Naive thymus-derived CD4-positive, alpha-beta T cell (primary cell): Measurements from ENCODE around the gene ZNF827. TPM values are rescaled to one million over a fixed set of nuclear protein-coding genes. Genes with fewer than 3 reads are reported as not detected.

Source experiments
- ATAC-seq: fragments of 150-1000 bp; cut with Tn5 transposase; 2 replicates; pipeline ENCODE4 v1.10.0; 2021; ENCODE audit warnings: mild to moderate bottlenecking, moderate library complexity
- CTCF ChIA-PET: fragments of 350-600 bp; sonication (Branson Sonifier 250); formaldehyde crosslinking; loops from one replicate; lab custom pipeline; 2021; ENCODE audit warnings: antibody characterized with exemption; lab: Charles Lee
- POLR2A ChIA-PET: fragments of 350-600 bp; sonication (Branson Sonifier 250); formaldehyde crosslinking; loops from one replicate; lab custom pipeline; 2021; ENCODE audit warnings: antibody characterized with exemption, inconsistent platforms; lab: Charles Lee
- DNase-seq, 9 donors: peaks; one replicate each; pipeline versions ENCODE4 v3.0.0 to v3.0.0-alpha.2; 2020 to 2022; ENCODE audit warnings: mixed read lengths in 1 of 9
- H3K27ac ChIP-seq: one replicate; pipeline ENCODE4 v1.7.0; 2013; ENCODE audit warnings: mild to moderate bottlenecking, low read depth, low read length, moderate library complexity
- H3K27me3 ChIP-seq, 2 donors: one replicate each; pipeline ENCODE4 v1.7.0; 2013; ENCODE audit warnings: low read length in 2 of 2, mild to moderate bottlenecking in 2 of 2, moderate library complexity in 2 of 2; ENCODE audit not compliant: control insufficient read depth in 2 of 2, insufficient read depth in 2 of 2
- H3K36me3 ChIP-seq, 3 experiments: 1 replicate in 2 of 3; 2 replicates in 1 of 3; pipeline ENCODE4 v1.7.0; 2013; ENCODE audit warnings: low read length in 3 of 3, mild to moderate bottlenecking in 3 of 3, moderate library complexity in 1 of 3; ENCODE audit not compliant: insufficient read depth in 3 of 3, control insufficient read depth in 2 of 3
- H3K4me1 ChIP-seq, 2 donors: one replicate each; pipeline ENCODE4 v1.7.0; 2013; ENCODE audit warnings: low read length in 2 of 2, mild to moderate bottlenecking in 2 of 2, moderate library complexity in 1 of 2; ENCODE audit not compliant: control insufficient read depth in 2 of 2, insufficient read depth in 2 of 2
- H3K4me3 ChIP-seq: 2 replicates; pipeline ENCODE4 v1.7.0; 2013; ENCODE audit warnings: mild to moderate bottlenecking, low read length
- H3K9me3 ChIP-seq, 3 experiments: 1 replicate in 2 of 3; 2 replicates in 1 of 3; pipeline ENCODE4 v1.7.0; 2013; ENCODE audit warnings: low read length in 3 of 3; ENCODE audit not compliant: control insufficient read depth in 2 of 3
- H3K27ac Mint-ChIP-seq, 9 donors: one replicate each; pipeline ENCODE4 v1.8.0; 2020 to 2022; ENCODE audit warnings: mixed read lengths in 9 of 9, mild to moderate bottlenecking in 8 of 9, moderate library complexity in 5 of 9, inconsistent platforms in 2 of 9
- H3K27me3 Mint-ChIP-seq, 5 donors: one replicate each; pipeline ENCODE4 v1.8.0; 2021 to 2022; ENCODE audit warnings: mixed read lengths in 5 of 5, mild to moderate bottlenecking in 1 of 5
- H3K36me3 Mint-ChIP-seq, 5 donors: one replicate each; pipeline ENCODE4 v1.8.0; 2020 to 2022; ENCODE audit warnings: mixed read lengths in 5 of 5, mild to moderate bottlenecking in 3 of 5, inconsistent platforms in 1 of 5
- H3K4me1 Mint-ChIP-seq, 7 donors: one replicate each; pipeline ENCODE4 v1.8.0; 2020 to 2022; ENCODE audit warnings: mixed read lengths in 7 of 7, mild to moderate bottlenecking in 3 of 7, inconsistent platforms in 1 of 7
- H3K4me3 Mint-ChIP-seq, 10 donors: one replicate each; pipeline ENCODE4 v1.8.0; 2020 to 2022; ENCODE audit warnings: mild to moderate bottlenecking in 10 of 10, mixed read lengths in 10 of 10, moderate library complexity in 6 of 10, inconsistent platforms in 2 of 10
- H3K9me3 Mint-ChIP-seq, 11 donors: one replicate each; pipeline ENCODE4 v1.8.0; 2020 to 2022; ENCODE audit warnings: mixed read lengths in 11 of 11, mild to moderate bottlenecking in 4 of 11, inconsistent platforms in 1 of 11, moderate library complexity in 1 of 11
- intact Hi-C, 2 donors: fragments of 100-400 bp; cut with micrococcal nuclease; formaldehyde crosslinking; loops; one replicate each; pipeline ENCODE4 v1.15.1; 2023
- polyA plus RNA-seq, 2 donors: library from polyadenylated mRNA; unstranded; fragments of 300-500 nt; fragmentation: Illumina TruSeq; gene quantifications; one replicate each; pipeline ENCODE4 v1.2.3, GENCODE V29; 2021
- total RNA-seq, 6 experiments: library from RNA in 5 of 6; stranded (reverse) in 5 of 6; gene quantifications; 1 replicate in 5 of 6; 2 replicates in 1 of 6; pipeline ENCODE4 v1.2.3 and lab custom pipeline; 2021 to 2026

Gene ZNF827
- total and polyA plus RNA-seq, 7 experiments from 2014 or later, result 2.3 to 32.2 (median 21.7) TPM

DNA sequence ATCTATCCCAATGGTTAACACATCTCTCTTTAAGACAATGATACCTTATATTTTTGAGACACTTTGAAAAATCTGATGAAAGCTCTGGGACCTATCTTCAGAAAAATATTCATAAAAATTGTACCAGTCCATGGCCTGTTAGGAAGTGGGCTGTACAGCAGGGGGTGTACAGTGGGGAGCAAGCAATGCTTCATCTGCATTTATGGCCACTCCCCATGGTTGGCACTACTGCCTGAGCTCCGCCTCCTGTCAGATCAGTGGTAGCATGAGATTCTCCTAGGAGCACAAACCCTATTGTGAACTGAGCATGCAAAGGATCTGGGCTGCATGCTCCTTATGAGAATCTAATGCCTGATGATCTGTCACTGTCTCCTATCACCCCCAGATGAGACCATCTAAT lies 216.1 kb downstream of the ZNF827 start:
- no peaks in the 10 kb centered on the region for H3K36me3 ChIP-seq
- Mint-ChIP-seq H3K27ac (no peak overlapping the region), H3K4me1 (peaks cover 0 to 15% (median 6%) of the 10 kb centered on the region in 7 donors), H3K4me3 (no peak overlapping the region), H3K27me3 (peaks cover 10 to 35% (median 16%) of the 10 kb centered on the region in 5 donors), H3K9me3 (peaks cover 0 to 8% (median 0%) of the 10 kb centered on the region in 11 donors), H3K36me3 (peaks cover 0 to 9% (median 0%) of the 10 kb centered on the region in 5 donors)
- H3K9me3 ChIP-seq, result no peaks in the 10 kb centered on the region
- no peak overlapping the region for H3K4me3 ChIP-seq
- ChIA-PET POLR2A (no interaction called here), CTCF (no interaction called here)
- H3K4me1 ChIP-seq, result no peaks in the 10 kb centered on the region
- no peaks in the 10 kb centered on the region for H3K27me3 ChIP-seq
- ATAC-seq (peak; percentile 46), DNase-seq (no peak)
- H3K27ac ChIP-seq, result no peak overlapping the region
- intact Hi-C loops, result no loop called here

DNA sequence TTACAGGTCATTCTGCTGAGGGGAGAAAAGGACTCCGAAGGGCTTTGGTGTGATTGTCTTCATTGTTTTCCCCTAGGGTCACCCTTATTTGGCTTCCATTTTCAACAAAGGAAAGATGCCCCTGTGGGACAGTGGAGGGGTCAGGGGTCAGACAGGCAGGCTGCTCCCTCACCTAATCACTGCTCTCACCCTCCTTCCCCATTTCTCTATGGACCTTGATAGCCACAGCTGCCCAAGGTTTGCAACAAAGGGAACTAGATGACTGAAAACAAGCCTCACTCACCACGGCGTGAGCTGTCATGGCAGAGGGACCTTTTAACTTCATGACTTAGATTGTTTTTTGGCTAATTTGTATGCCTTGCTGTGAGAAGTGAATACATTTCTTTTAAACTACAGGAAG lies 218.0 kb downstream of the ZNF827 start:
- Histone ChIP-seq H3K36me3 (no peaks in the 10 kb centered on the region), H3K27me3 (no peaks in the 10 kb centered on the region), H3K27ac (no peak overlapping the region), H3K9me3 (no peaks in the 10 kb centered on the region), H3K4me1 (no peaks in the 10 kb centered on the region), H3K4me3 (no peak overlapping the region)
- Mint-ChIP-seq H3K36me3 (peaks cover 0 to 9% (median 0%) of the 10 kb centered on the region in 5 donors), H3K27ac (no peak overlapping the region), H3K27me3 (peaks cover 10 to 43% (median 19%) of the 10 kb centered on the region in 5 donors), H3K9me3 (peaks cover 0 to 8% (median 0%) of the 10 kb centered on the region in 11 donors), H3K4me1 (peaks cover 0 to 15% (median 6%) of the 10 kb centered on the region in 7 donors), H3K4me3 (no peak overlapping the region)
- DNase-seq (no peak), ATAC-seq (no peak)
- POLR2A ChIA-PET, result no interaction called here
- CTCF ChIA-PET, result interaction anchor here (0.5 to 0.6 kb wide), 2 partner anchors 120 to 546 kb away, joined by 3 read pairs; no protein-coding TSS in a partner anchor
- intact Hi-C loops, result no loop called here

DNA sequence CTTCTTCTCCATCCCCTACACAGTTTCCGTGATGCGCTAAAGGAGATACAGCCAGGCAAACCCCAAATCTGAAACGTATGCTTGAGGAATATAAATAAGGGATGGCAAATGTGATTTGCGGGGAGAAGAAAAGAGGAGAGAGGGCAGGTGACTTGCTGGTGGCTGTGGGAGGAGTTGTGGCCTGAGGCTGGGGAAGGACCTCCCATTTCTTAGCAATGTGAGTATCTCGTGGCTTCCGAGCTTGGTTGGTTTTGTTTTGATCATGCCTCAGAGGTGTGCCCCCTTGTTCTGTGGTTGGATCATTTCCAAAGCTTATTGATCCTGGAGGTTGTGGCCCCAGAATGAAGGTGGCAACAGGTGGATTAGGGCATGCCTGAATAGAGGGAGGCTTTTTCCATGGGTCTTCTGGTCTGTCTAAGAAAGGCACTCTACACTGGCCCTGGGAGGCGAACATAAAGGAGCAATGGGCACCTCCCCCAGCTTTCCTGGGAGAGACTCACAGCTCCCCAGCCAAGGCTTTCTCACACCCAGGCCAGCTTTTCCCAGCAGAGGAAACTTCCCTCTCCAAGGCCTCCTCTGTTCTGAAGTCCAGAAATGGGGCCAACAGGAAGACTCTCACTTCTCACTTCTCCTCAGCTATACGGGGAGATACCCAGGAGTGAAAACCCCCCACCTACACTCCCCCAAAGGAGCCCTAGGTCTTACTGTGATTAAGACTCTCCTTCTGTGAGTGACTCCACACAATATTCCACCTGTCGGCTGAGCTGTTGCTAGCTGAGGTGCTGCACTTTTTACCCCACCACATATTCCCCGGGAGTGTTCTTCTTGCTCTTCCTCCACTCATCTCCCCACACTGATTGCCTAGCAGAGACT lies 218.6 kb downstream of the ZNF827 start:
- intact Hi-C loops, result no loop called here
- no peak overlapping the region for H3K4me3 ChIP-seq
- no peak overlapping the region for H3K27ac ChIP-seq
- H3K9me3 Mint-ChIP-seq, result peaks cover 0 to 8% (median 0%) of the 10 kb centered on the region in 11 donors
- H3K36me3 Mint-ChIP-seq, result peaks cover 0 to 9% (median 0%) of the 10 kb centered on the region in 5 donors
- peak overlapping the region in 1 of 10 donors; percentile 68 for H3K4me3 Mint-ChIP-seq
- H3K9me3 ChIP-seq, result no peaks in the 10 kb centered on the region
- no peaks in the 10 kb centered on the region for H3K36me3 ChIP-seq
- ChIA-PET POLR2A (no interaction called here), CTCF (no interaction called here)
- DNase-seq (peak in 1 of 9 donors; percentile 40), ATAC-seq (peak; percentile 38)
- H3K27ac Mint-ChIP-seq, result peak overlapping the region in 1 of 9 donors; percentile 7
- H3K27me3 Mint-ChIP-seq, result peaks cover 8 to 43% (median 19%) of the 10 kb centered on the region in 5 donors
- H3K4me1 Mint-ChIP-seq, result peaks cover 0 to 15% (median 6%) of the 10 kb centered on the region in 7 donors
- H3K4me1 ChIP-seq, result no peaks in the 10 kb centered on the region
- no peaks in the 10 kb centered on the region for H3K27me3 ChIP-seq

DNA sequence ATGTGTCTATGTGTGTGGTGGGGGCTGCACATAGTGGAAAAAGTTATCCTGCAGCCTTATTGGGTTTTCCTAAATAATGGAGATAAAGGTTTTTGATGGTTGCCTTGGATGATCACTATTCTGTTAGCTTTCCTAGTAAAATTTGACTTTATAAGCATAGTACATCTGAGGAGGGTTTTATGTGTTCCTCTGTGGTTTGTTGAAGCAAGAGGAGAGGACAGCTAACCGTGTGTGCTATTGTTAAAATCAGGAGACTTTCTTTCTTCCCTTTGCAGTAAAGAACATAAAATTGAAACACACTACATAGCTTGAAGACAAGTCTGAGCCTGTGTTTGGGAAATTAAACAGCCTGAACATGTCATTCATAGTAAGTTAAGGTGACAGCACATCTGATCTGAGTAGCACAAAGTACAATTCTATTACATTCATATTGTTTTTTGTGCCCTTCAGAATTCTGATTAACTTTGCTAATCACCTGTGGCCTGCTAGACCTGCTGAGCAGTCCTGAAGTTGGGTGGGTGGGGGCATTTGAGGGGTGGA lies 221.9 kb downstream of the ZNF827 start:
- peaks cover 0 to 9% (median 3%) of the 10 kb centered on the region in 5 donors for H3K36me3 Mint-ChIP-seq
- Histone ChIP-seq H3K9me3 (no peaks in the 10 kb centered on the region), H3K4me1 (no peaks in the 10 kb centered on the region), H3K27me3 (no peaks in the 10 kb centered on the region), H3K4me3 (no peak overlapping the region), H3K36me3 (no peaks in the 10 kb centered on the region), H3K27ac (no peak overlapping the region)
- H3K27me3 Mint-ChIP-seq, result peaks cover 8 to 38% (median 19%) of the 10 kb centered on the region in 5 donors
- H3K4me1 Mint-ChIP-seq, result peaks cover 0 to 15% (median 6%) of the 10 kb centered on the region in 7 donors
- POLR2A ChIA-PET, result no interaction called here
- ATAC-seq (no peak), DNase-seq (no peak)
- peaks cover 0 to 18% (median 5%) of the 10 kb centered on the region in 11 donors for H3K9me3 Mint-ChIP-seq
- no peak overlapping the region for H3K27ac Mint-ChIP-seq
- CTCF ChIA-PET, result interaction anchor here (0.6 kb wide), 1 partner anchor 1958 kb away, joined by 3 read pairs; no protein-coding TSS in a partner anchor
- intact Hi-C loops, result no loop called here
- H3K4me3 Mint-ChIP-seq, result no peak overlapping the region

DNA sequence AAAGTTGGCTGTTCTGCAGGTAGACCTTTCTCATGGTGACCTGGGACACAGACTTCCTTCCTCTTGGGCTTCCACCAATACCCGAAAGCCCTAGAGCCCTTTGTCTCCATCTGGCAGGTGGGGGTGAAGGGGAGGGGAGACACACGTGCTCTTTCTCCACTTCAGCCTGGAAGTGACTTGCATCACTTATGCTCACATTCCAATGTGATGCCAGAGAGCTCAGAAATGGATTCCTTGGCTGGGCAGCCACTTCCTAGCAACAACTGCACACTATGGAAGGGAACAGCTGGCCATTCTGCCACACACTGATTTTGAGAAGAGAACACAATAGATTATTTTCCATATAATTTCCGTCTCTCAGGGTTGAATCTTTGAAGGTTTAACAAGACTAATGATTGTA lies 222.4 kb downstream of the ZNF827 start:
- Mint-ChIP-seq H3K9me3 (peaks cover 3 to 24% (median 7%) of the 10 kb centered on the region in 11 donors), H3K27ac (no peak overlapping the region), H3K36me3 (peaks cover 0 to 12% (median 5%) of the 10 kb centered on the region in 5 donors), H3K27me3 (peaks cover 8 to 34% (median 24%) of the 10 kb centered on the region in 5 donors), H3K4me3 (no peak overlapping the region), H3K4me1 (peaks cover 0 to 15% (median 6%) of the 10 kb centered on the region in 7 donors)
- Histone ChIP-seq H3K27me3 (no peaks in the 10 kb centered on the region), H3K27ac (no peak overlapping the region), H3K9me3 (no peaks in the 10 kb centered on the region), H3K36me3 (no peaks in the 10 kb centered on the region), H3K4me3 (no peak overlapping the region), H3K4me1 (no peaks in the 10 kb centered on the region)
- ATAC-seq (no peak), DNase-seq (no peak)
- CTCF ChIA-PET, result interaction anchor here (0.6 kb wide), 1 partner anchor 1958 kb away, joined by 3 read pairs; no protein-coding TSS in a partner anchor
- POLR2A ChIA-PET, result no interaction called here
- intact Hi-C loops, result no loop called here

DNA sequence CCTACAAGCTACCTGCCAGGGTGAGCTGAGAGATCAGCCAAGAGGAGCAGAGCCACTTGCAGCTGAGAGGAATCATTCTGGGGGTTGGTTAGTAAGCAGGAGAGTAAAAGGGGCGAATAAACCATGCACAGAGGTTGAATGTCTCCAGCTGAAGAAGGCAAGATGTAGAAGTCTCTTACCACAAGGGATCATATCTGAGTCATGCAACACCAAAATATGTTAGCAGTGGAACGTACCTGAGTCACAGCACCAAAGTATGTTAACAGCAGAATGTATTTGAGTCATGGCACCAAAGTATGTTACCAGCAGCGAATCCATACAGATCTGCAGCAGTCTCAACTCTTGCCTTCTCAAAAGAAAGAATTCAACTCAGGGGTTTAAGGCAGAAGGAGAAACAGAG lies 228.8 kb downstream of the ZNF827 start:
- CTCF ChIA-PET, result no interaction called here
- no peaks in the 10 kb centered on the region for H3K4me1 ChIP-seq
- H3K36me3 Mint-ChIP-seq, result peaks cover 0 to 9% (median 8%) of the 10 kb centered on the region in 5 donors
- no peak overlapping the region for H3K4me3 ChIP-seq
- ATAC-seq, result no peak
- no peak overlapping the region for H3K27ac Mint-ChIP-seq
- H3K4me3 Mint-ChIP-seq, result no peak overlapping the region
- POLR2A ChIA-PET, result no interaction called here
- no peak for DNase-seq
- H3K4me1 Mint-ChIP-seq, result peaks cover 0 to 5% (median 0%) of the 10 kb centered on the region in 7 donors
- intact Hi-C loops, result no loop called here
- no peak overlapping the region for H3K27ac ChIP-seq
- H3K27me3 ChIP-seq, result no peaks in the 10 kb centered on the region
- peaks cover 0 to 8% (median 0%) of the 10 kb centered on the region in 3 experiments for H3K9me3 ChIP-seq
- H3K9me3 Mint-ChIP-seq, result peaks cover 9 to 49% (median 25%) of the 10 kb centered on the region in 11 donors
- no peaks in the 10 kb centered on the region for H3K36me3 ChIP-seq
- H3K27me3 Mint-ChIP-seq, result peaks cover 0 to 8% (median 5%) of the 10 kb centered on the region in 5 donors
